ENCODE data around the gene VSTM1. TPM values are rescaled to one million over a fixed set of nuclear protein-coding genes. Genes with fewer than 3 reads are reported as not detected.
"Not testable (repeated sequence)": the region's sequence is repeated elsewhere in the genome, so short reads cannot be mapped to it uniquely, and the experiment has no call there.

The VSTM1 gene
- total RNA-seq, 1 donor from 2014 or later, result not detected

- no peaks in the 10 kb centered on the region for H3K27me3 Mint-ChIP-seq
- H3K4me1 Mint-ChIP-seq, result no peaks in the 10 kb centered on the region
These were observed 23.7 kb downstream of the VSTM1 start for GRCh38 chr19:54040003-54040402.

GRCh38 chr19:54036542-54036941, 27.2 kb downstream of the VSTM1 start:
- H3K4me1 Mint-ChIP-seq; H3K4me3 Mint-ChIP-seq; H3K36me3 Mint-ChIP-seq (ENCODE audit: low read depth); H3K27ac Mint-ChIP-seq; DNase-seq; H3K9me3 Mint-ChIP-seq; intact Hi-C loops (cut with micrococcal nuclease); H3K27me3 Mint-ChIP-seq: not testable (repeated sequence)

More at GRCh38 chr19:54040003-54040402, 23.7 kb downstream of the VSTM1 start:
- Mint-ChIP-seq H3K27ac (no peak overlapping the region), H3K36me3 (ENCODE audit: low read depth) (no peaks in the 10 kb centered on the region), H3K9me3 (no peaks in the 10 kb centered on the region), H3K4me3 (no peak overlapping the region)
- DNase-seq, result no peak
- intact Hi-C loops (cut with micrococcal nuclease), result no loop called here

DNA sequence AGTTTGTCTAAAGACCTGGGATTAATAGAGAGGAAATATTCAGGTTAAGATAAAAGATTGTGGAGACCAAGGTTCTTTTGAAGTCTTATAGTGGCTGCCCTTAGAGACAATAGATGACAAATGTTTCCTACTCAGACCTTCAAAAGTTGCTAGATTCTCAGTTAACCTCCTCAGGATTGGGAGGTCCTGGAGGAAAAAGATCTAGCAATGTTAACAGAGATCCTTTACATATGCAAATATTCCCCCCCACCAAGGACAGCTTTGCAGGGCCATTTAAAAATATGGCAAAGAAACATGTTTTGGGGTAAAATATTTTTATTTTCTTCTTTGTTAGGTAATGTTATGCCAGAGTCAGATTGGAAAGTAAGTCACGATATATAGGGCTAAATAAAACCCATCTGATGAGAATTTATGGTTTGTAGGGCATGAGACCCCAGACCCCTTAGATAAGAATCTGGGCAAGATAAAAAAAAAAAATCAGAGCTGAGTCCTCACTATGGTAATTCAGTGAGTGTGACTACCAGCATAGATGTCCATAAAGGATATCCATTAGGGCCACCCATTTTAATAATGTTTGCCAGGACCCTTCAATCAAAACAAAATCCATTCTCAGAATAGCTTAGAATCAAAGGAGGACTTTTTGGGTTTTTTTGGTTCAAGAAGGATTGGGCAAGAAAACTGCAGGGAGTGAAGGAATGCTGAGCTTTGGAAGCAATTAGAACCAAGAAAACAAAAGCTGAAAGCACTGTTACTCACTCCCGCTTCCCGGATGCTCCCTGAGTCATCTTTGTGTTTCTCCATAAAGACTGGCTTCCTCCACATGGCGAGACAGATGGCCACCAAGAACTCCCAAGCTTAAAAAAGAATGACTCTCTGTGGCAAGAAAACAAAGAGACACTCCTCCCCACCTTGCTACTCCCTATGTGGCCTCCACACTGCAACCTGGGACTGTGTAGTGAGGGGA, 28.2 kb downstream of the VSTM1 start:
- Mint-ChIP-seq H3K27me3 (peaks cover 7% of the 10 kb centered on the region), H3K4me1 (peaks cover 4% of the 10 kb centered on the region), H3K36me3 (ENCODE audit: low read depth) (no peaks in the 10 kb centered on the region), H3K4me3 (no peak overlapping the region), H3K27ac (no peak overlapping the region), H3K9me3 (no peaks in the 10 kb centered on the region)
- intact Hi-C loops (cut with micrococcal nuclease), result no loop called here
- DNase-seq, result no peak

DNA sequence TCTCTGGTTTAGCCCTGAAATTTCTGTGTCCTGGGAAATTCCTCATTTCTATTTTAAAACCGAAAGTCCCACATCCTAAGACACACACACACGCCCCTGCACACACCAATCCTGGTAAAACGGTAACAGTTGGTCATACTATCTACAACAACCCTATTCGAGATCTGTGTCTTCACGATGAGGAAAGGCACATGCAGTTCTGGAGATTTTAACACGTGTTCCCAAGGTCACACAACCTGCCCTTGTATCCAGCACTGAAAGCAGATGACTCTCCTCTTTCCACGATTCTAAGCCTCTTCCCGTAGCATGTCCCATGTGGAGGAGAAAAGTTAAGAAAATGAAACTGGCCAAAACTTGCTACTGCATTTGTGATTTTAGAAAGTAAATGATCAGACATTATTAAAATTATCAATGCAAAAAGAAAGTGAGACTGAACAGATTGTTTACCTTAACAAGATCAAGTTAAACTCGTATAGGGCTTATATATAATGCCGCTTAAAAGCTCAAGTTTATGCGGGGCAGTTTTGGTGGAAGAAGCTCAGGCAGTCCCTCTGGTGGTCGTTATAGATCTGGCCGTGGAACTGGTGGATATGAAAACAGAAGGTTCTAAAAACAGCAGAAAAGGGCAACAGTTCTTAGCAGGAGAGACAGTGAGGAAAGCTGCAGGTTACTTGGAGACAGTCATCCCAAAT, 32.7 kb downstream of the VSTM1 start:
- Mint-ChIP-seq H3K4me3 (no peak overlapping the region), H3K4me1 (peaks cover 5% of the 10 kb centered on the region), H3K27me3 (peaks cover 8% of the 10 kb centered on the region), H3K9me3 (no peaks in the 10 kb centered on the region), H3K27ac (no peak overlapping the region), H3K36me3 (ENCODE audit: low read depth) (no peaks in the 10 kb centered on the region)
- intact Hi-C loops (cut with micrococcal nuclease), result loop anchor here (1.0 kb wide), 1 partner anchor 238 kb away; no protein-coding TSS in a partner anchor
- no peak for DNase-seq

DNA sequence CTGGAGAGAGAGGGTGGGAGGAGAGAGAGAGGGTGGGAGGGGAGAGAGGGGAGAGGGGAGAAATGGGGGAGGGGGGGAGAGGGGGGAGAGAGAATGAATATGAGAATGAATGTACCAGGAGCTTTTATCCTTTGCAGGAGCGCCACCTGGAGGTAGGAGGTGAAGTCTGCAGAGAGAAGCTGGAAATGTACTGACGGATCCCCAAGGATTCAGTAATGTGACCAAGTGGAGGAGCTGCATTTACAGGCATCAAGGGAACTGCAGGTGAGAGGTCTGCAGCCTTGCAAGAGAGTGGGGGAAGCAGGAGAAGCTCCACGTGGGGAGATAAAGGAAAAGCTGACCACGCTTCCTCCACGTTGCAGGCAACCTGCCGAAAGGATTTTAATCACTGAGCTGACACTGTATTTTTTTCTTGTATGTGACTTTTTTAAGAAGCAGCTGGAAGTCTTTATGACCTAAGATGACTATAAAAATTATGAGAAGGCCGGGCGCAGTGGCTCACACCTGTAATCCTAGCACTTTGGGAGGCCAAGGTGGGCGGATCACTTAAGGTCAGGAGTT, 33.7 kb downstream of the VSTM1 start:
- no peak overlapping the region for H3K4me3 Mint-ChIP-seq
- no peaks in the 10 kb centered on the region for H3K9me3 Mint-ChIP-seq
- H3K4me1 Mint-ChIP-seq, result peaks cover 5% of the 10 kb centered on the region
- no peaks in the 10 kb centered on the region for H3K36me3 Mint-ChIP-seq (ENCODE audit: low read depth)
- H3K27me3 Mint-ChIP-seq, result peaks cover 8% of the 10 kb centered on the region
- intact Hi-C loops (cut with micrococcal nuclease), result loop anchor here (1.0 kb wide), 1 partner anchor 237 kb away; no protein-coding TSS in a partner anchor
- no peak overlapping the region for H3K27ac Mint-ChIP-seq
- peak; percentile 86 for DNase-seq

GRCh38 chr19:54029301-54029700, 34.4 kb downstream of the VSTM1 start:
- Mint-ChIP-seq H3K9me3 (no peaks in the 10 kb centered on the region), H3K4me3 (no peak overlapping the region), H3K27me3 (peaks cover 8% of the 10 kb centered on the region), H3K36me3 (ENCODE audit: low read depth) (no peaks in the 10 kb centered on the region), H3K27ac (no peak overlapping the region), H3K4me1 (peaks cover 5% of the 10 kb centered on the region)
- no peak for DNase-seq
- intact Hi-C loops (cut with micrococcal nuclease), result no loop called here

DNA sequence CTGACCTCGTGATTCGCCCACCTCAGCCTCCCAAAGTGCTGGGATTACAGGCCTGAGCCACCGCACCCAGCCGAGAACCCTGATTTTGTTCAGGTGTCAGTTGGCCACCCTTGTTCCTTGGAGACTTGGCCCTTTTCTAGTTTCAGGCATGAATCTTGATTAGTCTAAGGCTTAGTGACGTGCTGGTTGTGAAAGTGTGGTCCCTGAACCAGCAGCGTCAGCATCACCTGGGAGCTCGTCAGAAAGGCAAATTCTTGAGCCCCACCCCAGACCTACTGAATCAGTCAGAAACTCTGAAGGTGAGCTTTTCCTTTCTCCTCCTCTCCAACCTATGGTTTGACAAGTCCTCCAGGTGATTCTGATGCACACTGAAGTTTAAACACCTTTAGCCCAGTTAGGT, 37.0 kb downstream of the VSTM1 start:
- Mint-ChIP-seq H3K9me3 (no peaks in the 10 kb centered on the region), H3K27me3 (peaks cover 14% of the 10 kb centered on the region), H3K4me3 (no peak overlapping the region), H3K36me3 (ENCODE audit: low read depth) (no peaks in the 10 kb centered on the region), H3K27ac (no peak overlapping the region), H3K4me1 (peaks cover 7% of the 10 kb centered on the region)
- DNase-seq, result no peak
- intact Hi-C loops (cut with micrococcal nuclease), result no loop called here

DNA sequence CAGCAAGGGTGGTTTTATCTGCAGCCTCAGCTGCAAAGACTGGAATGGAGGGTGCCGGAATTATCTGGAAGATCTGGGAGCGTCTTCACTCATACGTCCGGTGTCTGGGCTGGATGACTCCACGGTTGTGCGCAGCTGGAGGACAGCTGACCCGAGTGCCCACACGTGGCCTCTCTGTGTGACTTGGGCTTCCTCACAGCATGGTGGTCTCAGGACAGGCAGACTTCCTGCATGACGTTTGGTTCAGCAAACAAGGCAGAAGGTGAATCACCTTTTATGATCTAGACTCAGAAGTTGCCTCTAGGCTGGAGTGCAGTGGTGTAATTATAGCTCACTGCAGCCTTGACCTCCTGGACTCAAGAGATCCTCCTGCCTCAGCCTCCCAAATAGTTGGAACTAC, 39.0 kb downstream of the VSTM1 start:
- Mint-ChIP-seq H3K36me3 (ENCODE audit: low read depth) (no peaks in the 10 kb centered on the region), H3K9me3 (no peaks in the 10 kb centered on the region)

DNA sequence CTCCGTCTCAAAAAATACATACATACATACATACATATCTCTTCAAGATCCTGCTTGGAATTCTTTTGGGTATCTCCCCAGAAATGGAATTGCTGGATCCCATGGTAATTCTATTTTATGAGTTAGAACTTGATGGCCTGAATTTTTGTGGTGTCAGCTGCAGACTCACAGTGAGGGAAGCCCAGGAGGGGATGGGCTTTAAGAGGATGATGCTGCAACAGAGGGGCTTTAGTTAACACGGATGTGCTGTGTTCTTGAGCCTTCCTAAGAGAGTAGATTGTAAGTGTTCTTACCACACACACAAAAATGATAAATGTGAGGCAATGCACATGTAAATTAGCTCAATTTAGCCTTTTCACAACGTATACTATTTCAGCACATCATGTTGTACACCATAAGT, 40.5 kb downstream of the VSTM1 start:
- Mint-ChIP-seq H3K4me3 (no peak overlapping the region), H3K9me3 (no peaks in the 10 kb centered on the region), H3K27ac (no peak overlapping the region), H3K4me1 (peaks cover 4% of the 10 kb centered on the region), H3K36me3 (ENCODE audit: low read depth) (no peaks in the 10 kb centered on the region), H3K27me3 (peaks cover 6% of the 10 kb centered on the region)
- DNase-seq, result no peak
- intact Hi-C loops (cut with micrococcal nuclease), result no loop called here

More for the DNA sequence above, 39.0 kb downstream of the VSTM1 start:
- peaks cover 6% of the 10 kb centered on the region for H3K27me3 Mint-ChIP-seq
- H3K4me1 Mint-ChIP-seq, result peaks cover 4% of the 10 kb centered on the region
- H3K27ac Mint-ChIP-seq, result no peak overlapping the region
- H3K4me3 Mint-ChIP-seq, result no peak overlapping the region
- intact Hi-C loops (cut with micrococcal nuclease), result loop anchor here (1.0 kb wide), 2 partner anchors 118 to 182 kb away; no protein-coding TSS in a partner anchor
- no peak for DNase-seq

GRCh38 chr19:54021932-54022331, 41.8 kb downstream of the VSTM1 start:
- Mint-ChIP-seq H3K27ac (no peak overlapping the region), H3K27me3 (peaks cover 6% of the 10 kb centered on the region), H3K9me3 (no peaks in the 10 kb centered on the region), H3K4me3 (no peak overlapping the region), H3K36me3 (ENCODE audit: low read depth) (no peaks in the 10 kb centered on the region), H3K4me1 (peaks cover 4% of the 10 kb centered on the region)
- intact Hi-C loops (cut with micrococcal nuclease), result no loop called here
- no peak for DNase-seq

GRCh38 chr19:54021363-54021762, 42.3 kb downstream of the VSTM1 start:
- Mint-ChIP-seq H3K9me3 (no peaks in the 10 kb centered on the region), H3K27me3 (peaks cover 6% of the 10 kb centered on the region), H3K27ac (no peak overlapping the region), H3K4me1 (peaks cover 4% of the 10 kb centered on the region), H3K4me3 (no peak overlapping the region), H3K36me3 (ENCODE audit: low read depth) (no peaks in the 10 kb centered on the region)
- intact Hi-C loops (cut with micrococcal nuclease), result no loop called here
- no peak for DNase-seq

GRCh38 chr19:54017261-54017660, 46.4 kb downstream of the VSTM1 start:
- H3K9me3 Mint-ChIP-seq, result no peaks in the 10 kb centered on the region

DNA sequence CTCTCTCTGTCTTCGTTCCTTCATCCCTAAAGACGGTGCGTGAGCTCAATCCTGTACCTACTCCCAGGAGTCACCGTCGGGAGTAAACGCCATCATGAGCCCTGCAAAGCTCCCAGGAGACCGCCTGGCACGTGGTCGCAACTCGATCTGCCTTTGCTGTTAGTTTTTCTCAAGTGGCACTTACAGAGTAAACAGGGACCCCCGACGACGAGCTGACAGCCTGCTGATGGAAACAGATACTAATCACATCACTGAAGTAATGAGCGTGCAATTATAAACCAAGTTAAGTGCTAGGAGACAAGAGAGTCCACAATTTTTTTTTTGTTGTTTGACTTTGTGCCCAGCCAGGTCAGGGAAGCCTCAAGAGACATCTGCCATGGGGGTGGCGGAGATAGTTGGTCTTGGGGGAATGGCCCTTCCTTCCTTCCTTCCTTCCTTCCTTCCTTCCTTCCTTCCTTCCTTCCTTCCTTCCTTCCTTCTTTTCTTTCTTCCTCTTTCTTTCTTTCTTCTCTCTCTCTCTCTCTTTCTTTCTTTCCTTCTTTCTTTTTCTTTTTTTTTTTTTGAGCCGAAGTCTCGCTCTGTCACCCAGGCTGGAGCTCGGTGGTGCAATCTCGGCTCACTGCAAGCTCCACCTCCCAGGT, 48.7 kb downstream of the VSTM1 start:
- Mint-ChIP-seq H3K4me1 (peaks cover 2% of the 10 kb centered on the region), H3K4me3 (no peak overlapping the region), H3K27ac (no peak overlapping the region), H3K9me3 (no peaks in the 10 kb centered on the region), H3K36me3 (ENCODE audit: low read depth) (no peaks in the 10 kb centered on the region), H3K27me3 (peaks cover 7% of the 10 kb centered on the region)
- intact Hi-C loops (cut with micrococcal nuclease), result no loop called here
- no peak for DNase-seq

More at GRCh38 chr19:54017261-54017660, 46.4 kb downstream of the VSTM1 start:
- intact Hi-C loops (cut with micrococcal nuclease), result no loop called here
- H3K4me1 Mint-ChIP-seq, result peaks cover 2% of the 10 kb centered on the region
- DNase-seq, result no peak
- no peak overlapping the region for H3K27ac Mint-ChIP-seq
- no peaks in the 10 kb centered on the region for H3K36me3 Mint-ChIP-seq (ENCODE audit: low read depth)
- peaks cover 4% of the 10 kb centered on the region for H3K27me3 Mint-ChIP-seq
- H3K4me3 Mint-ChIP-seq, result no peak overlapping the region

Data from activated CD4-positive, alpha-beta T cell treated with anti-CD3 and anti-CD28 coated beads, Interleukin-2, amount 10 ng/mL, durations not matched to agents 24 days and 14 days (primary cell).